Stimulated activated CD4-positive, alpha-beta T cell treated with anti-CD3 and anti-CD28 coated beads, TNF-alpha, amount 100 ng/mL, for 4 hours (primary cell): Measurements from ENCODE around the gene FLT4.
"Not testable (repeated sequence)": the region's sequence is repeated elsewhere in the genome, so short reads cannot be mapped to it uniquely, and the experiment has no call there.

ENCODE experiments used
- DNase-seq, 3 experiments: peaks; one replicate each; pipeline ENCODE4 v3.0.0-alpha.2; 2020; ENCODE audit warnings: low read depth in 3 of 3

The FLT4 gene

GRCh38 chr5:180670157-180670556 is 20.8 kb upstream of the FLT4 start:
- no peak for DNase-seq

- DNase-seq: no peak
Measured at GRCh38 chr5:180669661-180670060, 20.3 kb upstream of the FLT4 start.

GRCh38 chr5:180668835-180669596 is 19.6 kb upstream of the FLT4 start:
- no peak for DNase-seq

GRCh38 chr5:180666812-180667211 is 17.4 kb upstream of the FLT4 start:
- no peak for DNase-seq

- no peak for DNase-seq
Measured at GRCh38 chr5:180665682-180666404, 16.4 kb upstream of the FLT4 start.

- no peak for DNase-seq
Measured at GRCh38 chr5:180658774-180659564, 9.6 kb upstream of the FLT4 start.

GRCh38 chr5:180655243-180655642 is 5.8 kb upstream of the FLT4 start:
- DNase-seq: not testable (repeated sequence)

GRCh38 chr5:180652771-180653170 is 3.4 kb upstream of the FLT4 start:
- DNase-seq: no peak

GRCh38 chr5:180652346-180652745 is 2.9 kb upstream of the FLT4 start:
- no peak for DNase-seq

GRCh38 chr5:180648658-180649296 is 623 bp downstream of the FLT4 start:
- DNase-seq: no peak

GRCh38 chr5:180647941-180648500 is 1.4 kb downstream of the FLT4 start:
- no peak for DNase-seq

- no peak for DNase-seq
Measured at GRCh38 chr5:180647465-180647864, 1.9 kb downstream of the FLT4 start.

- DNase-seq: no peak
Measured at GRCh38 chr5:180646963-180647305, 2.5 kb downstream of the FLT4 start.

- DNase-seq: no peak
Measured at GRCh38 chr5:180646289-180646962, 3.0 kb downstream of the FLT4 start.

GRCh38 chr5:180645274-180646204 is 3.9 kb downstream of the FLT4 start:
- no peak for DNase-seq

- no peak for DNase-seq
Measured at GRCh38 chr5:180644825-180645273, 4.6 kb downstream of the FLT4 start.

- DNase-seq: no peak
Measured at GRCh38 chr5:180644129-180644824, 5.1 kb downstream of the FLT4 start.

GRCh38 chr5:180643191-180643851 is 6.1 kb downstream of the FLT4 start:
- no peak for DNase-seq

GRCh38 chr5:180642779-180643178 is 6.6 kb downstream of the FLT4 start:
- DNase-seq: no peak
